Stimulated activated CD4-positive, alpha-beta T cell treated with anti-CD3 and anti-CD28 coated beads, TNF-alpha, amount 100 ng/mL, for 1 hour (primary cell): ENCODE measurements around the gene SOX18.

Experiments used
- DNase-seq, 3 donors: peaks; one replicate each; pipeline ENCODE4 v3.0.0-alpha.2; 2020; ENCODE audit warnings: low read depth in 3 of 3, low spot score in 1 of 3

SOX18 gene

DNA sequence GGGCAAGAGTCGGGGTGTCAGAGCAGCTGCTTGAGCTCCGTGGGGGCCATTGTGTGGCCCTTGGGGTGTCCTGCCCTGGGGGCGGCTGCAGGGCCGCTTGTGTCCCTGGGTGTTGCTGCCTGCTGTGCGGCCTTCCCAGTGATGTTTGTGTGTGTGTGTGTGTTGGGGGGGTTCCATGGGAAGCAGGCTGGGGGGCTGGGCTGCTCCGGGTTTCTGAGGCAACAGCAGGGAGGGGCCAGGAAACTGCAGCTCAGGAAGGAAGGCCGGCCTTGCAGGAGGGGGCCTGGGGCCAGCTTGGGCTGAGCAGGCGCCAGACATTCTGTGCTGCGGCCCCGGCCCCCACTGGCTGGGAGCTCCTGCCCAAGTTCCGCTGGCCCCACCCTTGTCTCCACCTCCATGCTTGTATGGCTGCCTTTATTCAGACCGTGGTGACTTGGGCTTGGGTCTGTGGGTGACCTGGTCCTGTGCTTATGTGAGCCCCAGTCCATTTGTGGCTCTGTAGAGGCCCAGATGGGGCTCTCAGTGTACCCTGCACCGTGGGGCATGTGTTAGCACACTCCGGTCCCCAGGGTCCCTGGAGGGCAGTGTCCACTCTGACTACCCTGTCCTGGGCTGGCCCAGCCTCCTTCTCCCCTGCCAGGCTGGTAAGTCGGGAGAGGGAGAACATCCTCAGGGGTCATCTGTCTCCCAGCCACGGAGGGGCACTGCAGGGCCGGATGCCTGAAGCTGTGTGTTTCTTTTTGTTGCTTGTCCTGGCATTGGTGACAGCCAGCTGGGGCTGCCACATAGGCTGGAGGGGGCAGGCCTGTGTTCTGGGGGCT, 4.6 kb upstream of the SOX18 start:
- DNase-seq = no peak

DNA sequence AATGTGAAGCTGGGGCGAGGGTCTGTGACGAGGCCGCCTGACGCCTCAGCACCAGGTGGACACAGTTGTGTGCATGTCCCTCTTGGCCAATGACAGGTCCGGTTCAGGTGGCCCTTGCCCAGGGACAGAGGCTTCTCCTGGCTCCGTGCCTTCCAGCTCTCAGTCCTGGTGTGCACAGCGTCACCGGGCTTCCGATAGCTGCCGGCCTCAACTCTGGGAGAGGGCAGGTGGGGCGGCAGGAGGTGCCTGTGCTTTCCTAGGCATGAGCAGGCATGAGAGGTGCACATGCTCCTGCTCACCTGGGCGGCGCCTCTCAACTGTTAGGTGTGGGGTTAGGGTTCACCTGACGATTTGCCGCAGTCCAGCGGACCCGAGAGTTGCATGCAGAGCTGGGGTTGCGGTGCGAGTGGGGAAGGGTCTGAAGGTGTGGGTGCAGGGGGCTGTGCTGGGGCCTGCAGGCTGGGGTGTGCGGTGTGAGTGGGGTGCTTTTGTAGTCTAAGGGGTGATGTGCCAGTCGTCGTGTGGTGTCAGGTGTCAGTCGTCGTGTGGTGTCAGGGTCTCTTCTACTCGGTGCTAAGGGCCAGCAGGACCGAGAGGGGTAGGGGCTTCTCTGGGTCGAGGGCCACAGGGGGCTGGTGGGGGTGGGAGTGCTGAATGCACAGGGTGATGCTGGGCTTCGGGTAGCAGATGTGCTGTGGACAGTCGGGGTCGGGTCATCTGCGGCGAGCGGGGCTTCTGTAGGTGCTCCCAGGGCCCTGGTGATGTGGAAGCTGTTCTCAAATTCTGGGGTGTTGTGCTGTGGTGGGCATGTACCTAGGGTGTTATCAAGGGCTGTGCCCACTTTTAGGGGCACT, 3.8 kb upstream of the SOX18 start:
- DNase-seq = no peak

DNA sequence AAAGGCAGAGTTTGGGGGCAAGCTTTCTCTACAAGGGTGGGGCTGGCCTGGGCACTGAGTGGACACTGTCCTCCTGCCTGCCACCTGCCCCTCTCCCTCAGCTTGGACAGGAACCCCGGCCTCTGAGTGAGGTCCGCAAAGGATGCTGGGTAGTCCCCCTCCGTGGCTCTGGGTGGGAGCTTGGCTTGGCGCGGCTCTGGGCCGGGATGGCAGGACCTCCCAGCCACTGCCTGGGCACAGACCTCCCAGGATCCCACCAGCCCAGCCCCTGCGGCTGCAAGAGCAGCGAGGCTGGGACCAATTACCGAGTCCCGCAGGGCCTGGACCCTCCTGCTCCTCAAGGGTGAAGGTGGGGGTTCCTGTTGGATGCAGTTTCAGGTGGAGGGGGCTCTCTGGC, 2.9 kb upstream of the SOX18 start:
- no peak for DNase-seq

- DNase-seq = no peak
Observed at GRCh38 chr20:64051561-64052325, 2.3 kb upstream of the SOX18 start.

- DNase-seq = no peak
Observed at GRCh38 chr20:64051033-64051452, 1.6 kb upstream of the SOX18 start.

GRCh38 chr20:64050261-64051032, 1.0 kb upstream of the SOX18 start:
- DNase-seq = no peak

GRCh38 chr20:64049878-64050260, 430 bp upstream of the SOX18 start:
- no peak for DNase-seq

GRCh38 chr20:64048402-64049044, 916 bp downstream of the SOX18 start:
- DNase-seq = no peak

DNA sequence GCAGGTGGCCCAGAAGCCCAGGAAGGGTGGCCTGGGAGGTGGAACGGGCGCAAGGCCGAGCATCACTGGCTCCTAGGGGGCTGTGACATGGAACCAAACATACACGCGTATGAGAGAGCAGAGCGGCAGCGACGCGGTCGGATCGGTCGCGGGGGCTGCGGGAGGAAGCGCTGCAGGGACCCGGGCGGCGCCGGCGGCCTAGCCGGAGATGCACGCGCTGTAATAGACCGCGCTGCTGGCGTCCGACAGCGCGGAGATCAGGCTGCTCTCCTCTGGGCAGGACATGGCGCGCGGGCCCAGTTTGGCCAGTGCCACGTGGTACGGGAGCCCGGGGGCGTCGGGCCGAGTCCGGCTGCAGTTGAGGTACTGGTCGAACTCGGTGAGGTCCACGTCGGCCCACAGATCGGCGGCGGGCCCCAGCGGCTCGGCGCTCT, 1.5 kb downstream of the SOX18 start:
- DNase-seq = no peak

GRCh38 chr20:64047046-64047389, 2.4 kb downstream of the SOX18 start:
- no peak for DNase-seq

- DNase-seq = no peak
Observed at GRCh38 chr20:64045346-64046011, 4.0 kb downstream of the SOX18 start.

GRCh38 chr20:64044484-64045247, 4.8 kb downstream of the SOX18 start:
- no peak for DNase-seq

DNA sequence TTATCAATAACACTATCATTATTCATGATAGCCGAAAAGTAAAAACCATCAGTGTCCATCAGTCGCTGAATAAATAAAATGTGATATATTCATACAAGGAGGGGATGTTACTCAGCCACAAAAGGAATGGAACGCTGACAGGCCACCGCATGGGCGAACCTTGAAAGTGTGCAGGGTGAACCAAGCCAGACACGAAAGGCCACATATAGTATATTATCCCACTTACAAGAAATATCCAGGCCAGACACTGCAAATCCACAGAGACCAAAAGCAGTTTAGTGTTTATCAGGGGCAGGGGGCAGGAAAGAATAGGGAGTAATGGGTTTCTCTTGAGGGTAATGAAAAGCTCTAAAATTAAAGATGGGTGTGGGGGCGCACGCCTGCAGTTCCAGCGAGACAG, 5.7 kb downstream of the SOX18 start:
- DNase-seq = no peak

DNA sequence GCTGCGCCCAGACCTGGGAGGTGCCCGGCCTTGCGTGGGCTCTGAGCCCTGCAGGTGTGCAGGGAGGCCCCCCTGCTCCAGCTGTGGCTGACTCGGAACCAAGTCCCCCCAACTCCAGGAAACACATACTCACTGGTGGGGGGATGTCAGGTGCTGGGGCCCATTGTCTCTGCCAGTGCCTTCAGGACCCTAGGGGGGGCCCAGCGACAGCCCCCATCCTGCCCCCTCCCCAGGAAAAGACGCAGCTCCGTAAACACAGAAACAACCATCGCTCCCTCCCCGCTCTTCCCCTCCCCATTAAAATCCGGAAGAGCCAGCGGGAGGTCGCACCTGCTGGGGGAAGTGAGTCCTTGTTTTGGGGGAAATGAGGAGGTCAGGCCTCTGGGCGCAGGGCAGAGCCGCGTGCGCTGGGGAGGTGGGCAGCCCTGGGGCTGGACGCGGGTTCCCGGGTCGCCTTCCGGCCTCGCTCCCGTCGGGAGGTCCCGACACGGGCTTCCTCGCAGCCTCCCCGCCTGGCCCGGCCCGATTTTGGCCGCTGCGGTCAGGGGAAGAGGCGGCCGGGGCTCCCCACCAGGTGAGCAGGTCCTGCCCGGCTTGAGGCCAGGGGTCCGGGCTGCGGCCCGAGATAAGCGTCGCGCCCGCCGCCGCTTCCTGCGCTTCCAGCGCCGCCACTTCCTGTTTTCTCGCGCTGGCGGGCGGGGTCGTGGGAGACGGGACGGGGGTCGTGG, 7.2 kb downstream of the SOX18 start:
- no peak for DNase-seq

GRCh38 chr20:64041781-64042053, 7.7 kb downstream of the SOX18 start:
- no peak for DNase-seq

- no peak for DNase-seq
Observed at GRCh38 chr20:64041040-64041780, 8.2 kb downstream of the SOX18 start.

DNA sequence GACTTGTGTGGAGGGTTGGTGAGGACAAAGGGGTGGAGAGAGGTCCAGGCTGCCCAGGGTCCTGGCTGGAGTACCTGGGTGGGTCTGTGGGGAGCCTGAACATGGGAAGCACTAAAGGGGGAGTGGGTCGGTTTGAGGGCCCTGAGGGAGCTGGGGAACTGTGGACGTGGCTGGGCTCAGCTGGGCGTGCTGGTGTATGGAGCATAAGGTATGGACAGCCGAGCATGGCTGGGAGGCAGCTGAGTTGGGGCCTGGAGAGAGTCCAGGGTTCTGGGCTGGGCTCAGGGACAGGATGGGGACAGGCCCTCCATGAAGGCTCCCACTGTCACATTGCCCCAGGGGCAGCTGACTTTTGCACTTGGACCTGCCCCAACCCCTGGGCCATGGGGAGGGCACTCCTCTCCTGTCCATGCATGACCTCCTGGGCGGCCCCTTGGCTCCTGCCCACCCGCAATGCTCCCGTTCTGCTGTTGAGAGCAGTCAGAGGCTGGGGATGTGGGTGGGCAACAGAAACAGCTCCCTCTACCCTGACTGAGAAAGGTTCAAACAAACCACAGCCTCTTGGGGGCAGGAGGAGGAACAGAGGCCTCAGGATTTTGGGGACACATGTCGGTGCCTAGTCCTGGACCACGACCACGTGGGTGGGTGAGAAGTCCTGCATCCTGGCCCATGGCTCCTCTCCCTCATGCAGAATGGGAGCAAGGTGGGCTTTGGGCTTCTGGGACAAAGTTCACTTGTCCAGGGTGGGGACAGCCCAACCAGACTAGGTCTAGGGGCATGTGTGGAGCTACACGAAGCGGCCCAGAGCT, 9.0 kb downstream of the SOX18 start:
- no peak for DNase-seq
